ENCODE results near the gene ARHGDIA.
"Not testable (repeated sequence)": the region's sequence is repeated elsewhere in the genome, so short reads cannot be mapped to it uniquely, and the experiment has no call there.

The ARHGDIA gene

DNA sequence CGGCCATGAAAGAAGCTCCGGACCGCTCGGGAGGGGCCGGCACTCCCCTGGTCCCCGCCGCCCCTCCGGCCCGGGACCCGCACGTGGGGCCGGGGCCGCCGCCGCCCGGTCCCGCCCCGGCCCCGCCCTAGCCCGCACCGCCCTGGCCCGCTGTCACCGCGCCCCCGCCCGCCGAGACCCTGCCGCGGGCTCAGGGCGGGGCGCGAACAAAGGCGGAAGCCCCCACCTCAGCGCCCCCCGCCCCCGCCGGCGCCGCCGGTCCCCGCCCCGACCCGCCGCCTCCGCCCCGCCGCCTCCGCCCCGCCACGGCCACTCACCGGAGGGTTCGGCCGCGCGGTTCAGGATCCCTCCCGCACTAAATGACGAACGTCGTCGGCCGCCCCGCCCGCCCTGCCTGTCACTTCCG is at the start of gene ARHGDIA:
TSS of gene ARHGDIA (minus strand) at position 357 of the 406 bp plus-strand sequence. CDS start 1,407 bp downstream, outside the sequence.
- no peak for DNase-seq

DNA sequence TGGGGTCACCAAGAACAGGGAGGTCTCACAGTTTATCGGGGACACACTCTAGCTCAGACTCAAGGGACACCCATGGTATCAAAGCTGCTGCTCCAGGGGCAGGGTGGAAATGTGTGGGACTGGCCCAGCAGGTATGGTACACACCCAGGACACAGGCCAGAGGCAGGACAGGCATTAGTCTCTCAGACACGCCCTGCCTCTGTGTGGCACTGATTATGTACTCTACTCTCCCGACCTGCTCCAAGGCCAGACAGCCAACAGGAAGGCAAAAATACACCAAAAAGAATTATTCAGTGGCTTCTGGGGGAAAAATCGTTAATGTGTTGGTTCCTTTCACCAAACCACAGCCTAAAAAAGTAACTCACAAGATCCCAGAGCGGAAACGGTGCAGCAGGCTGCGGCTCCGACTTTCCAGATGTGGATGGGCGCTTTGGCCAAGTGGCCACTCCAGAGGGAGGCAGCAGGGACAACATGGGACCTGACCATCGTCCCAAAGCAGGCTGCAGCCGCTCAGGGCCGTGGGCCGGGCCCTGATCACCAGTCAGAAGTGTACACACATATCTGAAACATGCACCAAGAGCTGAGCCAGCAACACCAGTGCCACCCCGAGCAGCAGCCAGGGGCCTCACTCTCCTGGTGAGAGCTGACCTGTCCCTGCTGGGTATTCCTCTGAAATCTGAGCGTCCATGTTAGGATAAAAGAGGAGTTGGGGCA is 47.9 kb upstream of the ARHGDIA start:
- no peak for DNase-seq

DNA sequence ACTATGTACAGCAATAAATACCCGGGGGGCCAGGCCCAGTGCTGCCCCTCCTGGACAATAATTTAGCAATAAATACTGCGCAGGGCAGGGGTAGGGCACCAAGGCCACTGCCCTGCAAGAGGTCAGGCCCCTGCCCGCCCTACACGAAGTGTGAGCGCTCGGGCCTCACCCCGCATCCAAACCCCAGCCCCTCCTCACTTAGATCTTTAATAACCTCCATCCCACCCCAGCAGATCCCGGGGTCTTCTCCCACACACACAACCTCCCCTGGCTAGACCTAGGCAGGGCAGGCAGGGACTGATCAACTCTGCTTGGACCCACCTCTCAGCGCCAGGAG is 47.2 kb upstream of the ARHGDIA start:
- not testable (repeated sequence) for DNase-seq

DNA sequence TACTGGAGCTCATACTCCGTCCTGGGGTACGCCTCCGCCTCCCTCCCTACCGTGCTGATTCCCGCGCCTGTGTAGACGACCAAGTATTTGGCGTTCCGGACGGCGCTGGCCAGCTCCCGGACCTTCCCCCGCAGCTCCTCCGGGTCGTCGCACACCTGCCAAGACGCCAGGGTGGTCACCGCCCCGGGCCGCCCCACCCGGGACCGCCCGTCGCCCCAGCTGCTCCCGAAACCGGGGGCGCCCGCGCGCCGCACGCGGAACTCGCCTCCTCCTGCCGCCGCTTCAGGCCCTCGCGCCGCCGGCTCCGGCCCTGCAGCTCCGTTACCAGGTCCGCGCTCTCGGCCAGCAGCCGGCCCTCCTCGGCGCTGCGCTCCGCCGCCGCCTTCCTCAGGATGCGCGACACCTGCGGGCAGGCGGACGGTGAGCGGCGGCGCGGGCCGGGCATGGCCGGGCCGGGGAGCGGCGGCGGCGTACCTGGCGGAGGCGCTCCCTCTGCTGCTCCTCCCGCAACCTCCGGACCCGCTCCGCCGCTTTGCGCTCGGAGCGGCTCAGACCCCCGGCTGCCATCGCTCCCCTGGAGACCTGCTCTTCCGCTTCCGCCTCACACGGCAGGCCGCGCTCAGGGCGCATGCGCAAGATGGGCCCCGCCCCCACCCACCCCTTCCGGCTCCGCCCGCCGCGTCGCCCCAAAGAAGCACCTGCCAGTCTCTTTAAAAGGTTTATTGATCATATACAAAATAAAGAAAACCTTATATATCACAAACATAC is 46.6 kb upstream of the ARHGDIA start, which contains the start of gene SIRT7:
TSS of gene SIRT7 (minus strand) at position 612 of the 768 bp plus-strand sequence. CDS start at position 567, 45 bp downstream.
- DNase-seq, result no peak

DNA sequence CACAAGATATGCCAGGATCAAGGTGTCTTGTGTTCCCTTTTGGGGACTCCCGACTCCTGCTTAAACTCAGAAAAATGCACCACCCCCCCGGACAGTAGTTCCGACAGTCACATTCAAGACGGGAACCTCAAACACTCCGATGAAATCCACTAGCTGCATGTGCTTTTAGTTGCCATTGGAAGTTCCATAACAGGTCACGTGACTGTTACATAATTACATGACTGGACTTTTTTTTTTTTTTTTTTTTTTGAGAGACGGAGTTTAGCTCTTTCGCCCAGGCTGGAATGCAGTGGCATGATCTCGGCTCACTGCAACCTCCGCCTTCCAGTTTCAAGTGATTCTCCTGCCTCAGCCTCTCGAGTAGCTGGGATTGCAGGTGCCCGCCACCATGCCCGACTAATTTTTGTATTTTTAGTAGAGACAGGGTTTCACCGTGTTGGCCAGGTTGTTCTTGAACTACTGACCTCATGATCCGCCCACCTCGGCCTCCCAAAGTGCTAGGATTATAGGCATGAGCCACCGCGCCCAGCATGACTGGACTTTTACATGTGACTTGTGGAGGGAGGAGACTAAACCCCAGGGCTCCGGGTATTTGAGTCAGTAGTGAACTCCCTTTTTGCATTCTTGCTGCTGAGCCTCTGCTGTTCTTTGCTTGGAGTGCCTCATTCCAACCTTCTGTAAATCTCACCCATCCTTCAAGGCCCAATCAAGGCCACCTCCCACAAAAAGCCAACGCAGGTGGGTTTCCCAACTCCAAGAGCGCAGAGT is 45.3 kb upstream of the ARHGDIA start:
- DNase-seq, result no peak

DNA sequence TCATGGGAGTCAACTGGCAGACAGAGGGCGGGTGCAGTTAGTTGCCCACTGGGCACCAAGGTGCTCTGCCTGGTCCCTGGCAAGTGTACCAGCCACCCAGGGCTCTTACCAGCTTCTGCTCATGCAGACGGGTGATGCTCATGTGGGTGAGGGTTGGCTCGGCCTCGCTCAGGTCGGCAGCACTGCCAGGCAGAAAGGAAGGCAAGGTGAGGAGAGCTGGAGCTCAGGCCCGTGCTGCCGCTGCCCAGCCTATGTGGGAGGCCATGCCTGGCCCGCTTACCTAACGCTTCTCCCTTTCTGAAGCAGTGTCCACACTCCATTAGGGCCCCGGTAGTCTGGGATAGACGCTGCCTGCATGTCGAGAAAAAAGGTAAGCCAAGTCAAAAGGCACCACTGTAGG is 44.2 kb upstream of the ARHGDIA start:
- no peak for DNase-seq

DNA sequence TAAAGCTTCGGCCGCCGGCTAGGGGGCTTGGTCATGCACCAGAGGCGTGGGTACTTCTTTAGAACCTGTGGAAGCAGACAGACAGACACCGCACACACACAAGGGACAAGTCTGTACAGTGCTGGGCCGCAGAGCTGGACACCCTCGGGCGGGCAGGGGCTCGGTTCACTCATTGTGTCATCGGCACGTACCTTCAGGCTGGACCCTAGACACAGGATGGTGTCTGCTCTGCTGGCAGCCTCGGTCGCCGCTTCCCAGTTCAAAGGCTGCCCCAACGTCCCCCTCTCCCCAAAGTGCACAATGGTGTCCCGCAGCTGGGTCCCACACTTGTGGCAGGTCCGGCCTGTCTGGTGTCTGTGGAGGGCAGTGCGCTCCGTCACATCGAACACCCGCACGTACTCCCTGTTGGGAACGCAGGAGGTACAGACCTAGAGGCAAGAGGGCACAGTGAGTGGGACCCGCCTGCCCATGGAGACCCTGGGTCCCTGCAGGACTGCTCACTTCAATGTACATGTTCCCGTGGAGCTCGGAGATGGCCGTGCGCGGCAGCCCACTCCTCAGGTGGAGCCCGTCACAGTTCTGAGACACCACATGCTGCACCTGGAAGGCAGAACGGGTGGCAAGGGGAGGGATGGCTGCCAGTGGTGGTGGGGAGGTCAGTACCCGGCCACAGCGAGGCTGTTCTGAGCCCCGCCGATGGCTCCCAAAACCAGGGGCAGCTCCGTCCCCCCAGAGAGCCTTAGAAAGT is 43.1 kb upstream of the ARHGDIA start:
- no peak for DNase-seq

DNA sequence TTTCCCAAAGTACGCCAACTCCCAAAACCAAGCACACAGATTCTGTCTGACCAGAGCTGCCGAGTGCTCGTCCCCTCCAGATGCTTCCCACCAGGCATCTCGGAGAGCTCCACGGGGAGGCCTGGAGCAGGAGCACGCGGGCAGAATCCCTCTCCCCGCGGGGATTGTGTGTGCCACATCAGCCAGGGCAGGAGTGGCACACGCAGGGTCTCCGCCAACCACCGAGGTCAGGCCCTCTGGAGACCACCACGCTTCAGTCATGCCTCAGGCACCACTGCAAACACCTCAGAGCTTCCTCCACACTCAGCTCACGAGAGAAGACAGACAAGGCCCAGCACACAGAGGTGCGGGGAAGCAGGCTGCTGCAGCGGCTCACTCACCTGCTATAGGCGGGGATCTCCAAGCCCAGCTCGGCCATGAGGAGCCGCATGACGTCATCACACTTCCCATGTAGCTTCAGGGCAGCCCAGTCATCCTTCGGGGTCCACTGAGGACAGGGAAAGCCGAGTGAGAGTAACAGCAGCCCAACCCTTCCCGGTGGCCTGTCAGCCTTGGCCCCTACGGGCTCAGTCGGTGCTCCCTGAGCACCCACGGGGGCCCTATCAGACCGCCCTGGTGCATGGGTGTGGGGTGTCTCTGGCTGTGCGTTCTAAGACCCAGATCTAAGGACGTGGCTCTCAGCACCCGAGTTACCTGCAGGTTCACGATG is 42.4 kb upstream of the ARHGDIA start:
- DNase-seq, result no peak

DNA sequence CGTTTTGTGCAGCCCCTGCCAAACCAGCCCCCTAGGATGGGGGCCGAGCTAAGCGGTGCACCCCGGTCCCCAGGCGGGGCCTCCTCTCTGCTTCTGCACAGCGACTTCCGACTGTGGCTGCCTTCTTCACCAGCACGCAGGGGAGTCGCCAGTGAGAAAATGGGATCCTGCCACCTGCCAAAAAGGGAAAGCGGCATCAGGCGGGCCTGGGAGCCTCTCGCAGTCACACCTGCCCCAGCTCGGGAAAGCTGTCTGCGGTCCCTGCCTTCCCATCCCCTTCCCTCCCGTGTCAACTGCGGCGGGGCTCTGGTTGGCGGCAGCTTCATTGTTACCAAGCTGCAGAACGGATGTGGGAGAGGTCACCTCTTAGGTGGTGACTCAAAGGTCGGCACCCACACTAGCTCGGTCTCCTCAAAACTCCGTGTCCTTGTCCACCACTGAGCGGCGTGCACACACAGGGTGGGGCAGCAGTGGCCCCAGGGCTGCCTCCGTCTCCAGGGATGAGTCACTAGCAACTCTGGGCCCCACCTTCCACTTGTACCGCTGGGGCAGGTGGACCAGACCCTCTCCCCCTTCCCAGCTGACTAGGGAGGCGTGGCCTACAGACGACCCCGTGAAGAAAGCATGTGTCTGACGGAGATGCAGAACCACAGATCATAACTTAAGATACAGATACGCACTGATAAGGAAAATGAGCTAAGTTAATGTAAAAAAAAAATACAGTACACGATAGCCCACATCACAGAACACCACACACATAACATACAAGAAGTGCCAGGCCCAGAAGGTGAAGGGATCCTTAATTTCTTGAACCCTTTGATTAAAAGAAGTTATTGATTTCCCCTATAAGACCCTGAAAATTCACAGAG is 41.5 kb upstream of the ARHGDIA start:
- no peak for DNase-seq

DNA sequence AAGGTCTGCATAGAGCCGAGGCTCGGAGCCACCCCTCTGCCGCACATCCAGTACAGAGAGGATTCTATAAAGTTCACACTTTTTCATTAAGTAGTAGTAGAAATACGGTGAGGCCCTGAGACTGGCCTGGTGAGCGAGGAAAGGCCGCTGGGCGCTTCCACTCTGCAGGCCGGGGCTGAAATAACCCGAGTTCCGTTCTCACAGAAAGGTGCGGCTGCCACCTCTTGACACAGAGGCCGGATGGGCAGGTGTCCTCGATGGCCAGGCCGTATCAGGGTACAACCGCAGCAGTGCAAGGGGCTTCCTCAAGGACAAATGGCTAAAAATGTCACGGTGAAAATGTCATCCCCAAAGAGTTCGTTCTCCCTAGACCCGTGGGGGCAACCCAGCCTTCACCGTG is 40.8 kb upstream of the ARHGDIA start:
- DNase-seq, result no peak

DNA sequence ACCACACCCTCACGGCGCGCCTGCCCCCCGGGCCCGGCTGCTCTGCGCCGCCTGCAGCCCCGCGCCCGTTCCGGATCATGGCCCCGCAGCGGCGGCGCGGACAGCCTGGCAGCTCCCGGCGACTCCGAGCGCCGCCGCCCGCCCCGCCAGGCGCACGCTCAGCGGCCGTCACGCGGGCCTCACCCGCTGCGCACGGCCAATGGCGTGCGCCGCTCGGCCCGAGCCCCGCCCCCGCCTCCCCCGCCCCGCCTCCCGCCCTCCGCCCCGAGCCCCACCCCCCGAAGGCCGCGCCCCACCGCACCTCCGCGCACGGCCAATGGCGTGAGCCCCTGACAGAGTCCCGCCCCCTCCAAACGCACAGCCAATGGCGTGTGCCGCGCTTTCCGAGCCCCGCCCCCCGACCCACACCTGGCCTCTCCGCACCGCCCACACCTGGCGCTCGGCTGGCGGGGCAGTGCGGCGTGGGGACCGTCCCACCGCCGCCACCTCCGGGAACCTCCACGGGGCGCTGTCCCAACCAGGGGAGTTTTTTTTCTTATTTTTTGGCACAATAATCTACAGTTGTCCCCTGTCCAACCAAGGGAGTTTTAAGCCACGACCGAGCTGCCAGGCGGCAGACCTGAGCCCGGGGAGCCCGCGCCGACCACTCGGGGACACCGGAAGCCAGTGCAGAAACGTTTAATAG is 40.3 kb upstream of the ARHGDIA start, which contains the start of gene PCYT2:
TSS of gene PCYT2 (minus strand) at position 123 of the 685 bp plus-strand sequence. CDS start at position 79, 44 bp downstream.
- DNase-seq, result no peak

DNA sequence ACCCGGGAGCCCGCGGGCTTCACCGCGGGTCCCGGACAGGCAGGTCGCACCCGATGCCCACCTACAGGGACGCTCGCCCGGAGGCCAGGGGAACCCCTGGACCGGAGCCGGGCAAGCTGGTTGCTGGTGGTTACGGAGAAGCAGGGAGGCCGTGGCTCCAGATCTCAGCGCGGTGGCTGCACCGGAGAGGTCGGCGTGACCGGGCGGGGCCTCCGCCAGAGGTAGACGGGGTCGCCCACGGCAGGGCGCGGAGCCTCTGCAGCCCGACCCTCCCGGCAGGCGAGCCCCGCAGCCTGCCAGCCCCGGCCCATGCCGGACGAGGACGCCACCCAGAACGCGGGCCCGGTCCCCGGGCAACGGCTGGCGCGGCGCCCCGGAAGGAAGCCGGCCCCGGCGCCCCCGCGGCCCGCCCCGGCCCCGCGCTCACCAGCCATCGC is 39.7 kb upstream of the ARHGDIA start:
- DNase-seq, result no peak

DNA sequence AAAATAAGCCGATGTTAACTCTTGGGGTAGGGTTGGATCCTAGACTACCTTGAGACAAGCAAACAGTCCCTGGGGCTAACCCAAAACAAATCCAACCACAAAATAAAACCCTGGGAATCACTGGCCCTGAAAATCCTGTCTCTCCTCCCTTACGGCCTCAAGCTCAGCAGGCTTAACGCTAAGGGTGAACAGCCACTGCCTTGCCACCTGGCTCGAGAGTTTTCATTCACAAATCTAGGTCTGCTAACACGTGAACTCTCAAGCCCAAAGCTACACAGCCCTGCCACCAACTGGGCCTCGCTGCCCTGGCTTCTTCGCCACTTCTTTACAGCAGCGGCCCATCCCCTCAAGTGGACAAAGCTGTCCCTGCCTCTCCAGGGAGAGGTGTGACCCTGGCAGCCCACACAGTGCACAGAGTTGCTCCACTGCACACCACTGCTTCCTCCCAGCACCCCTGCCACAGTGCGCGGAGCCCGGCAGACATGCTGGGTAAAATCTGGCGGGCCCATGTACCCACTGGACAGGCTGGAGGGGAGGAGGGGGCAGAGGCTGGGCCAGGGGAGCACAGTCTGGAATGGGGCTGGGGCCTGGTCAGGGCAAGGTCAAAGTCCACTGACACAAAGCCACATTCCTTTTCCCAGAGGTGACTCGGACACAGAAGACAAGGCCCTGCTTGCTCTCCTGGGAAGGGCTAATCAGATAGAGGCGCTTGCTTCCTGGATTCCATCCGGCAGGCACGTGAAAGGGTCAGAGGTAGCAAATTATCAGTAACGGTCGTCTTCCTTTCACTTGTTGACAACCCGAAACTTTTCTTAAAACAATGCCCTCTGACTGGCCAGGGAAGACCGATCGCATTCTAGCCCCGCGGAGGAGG is 39.1 kb upstream of the ARHGDIA start:
- no peak for DNase-seq

DNA sequence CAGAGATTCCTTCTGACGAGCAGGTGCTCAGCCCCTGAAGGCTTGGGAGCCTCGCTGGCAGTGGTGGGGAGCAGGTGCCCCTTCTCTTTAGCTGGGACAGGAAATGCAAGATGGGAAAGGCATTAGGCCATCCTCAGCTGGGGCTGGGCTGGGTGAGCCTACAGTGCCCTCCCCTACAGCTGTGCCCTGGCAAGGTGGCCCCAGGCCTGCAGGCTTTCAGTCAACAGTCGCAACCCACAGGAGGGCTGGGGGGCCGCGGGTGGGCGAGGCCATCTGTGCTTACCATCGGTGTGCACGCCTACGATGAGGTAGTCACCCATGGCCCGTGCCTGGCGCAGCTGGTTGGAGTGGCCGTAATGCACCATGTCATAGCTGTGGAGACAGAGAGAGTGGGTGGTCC is 38.1 kb upstream of the ARHGDIA start:
- DNase-seq, result no peak

DNA sequence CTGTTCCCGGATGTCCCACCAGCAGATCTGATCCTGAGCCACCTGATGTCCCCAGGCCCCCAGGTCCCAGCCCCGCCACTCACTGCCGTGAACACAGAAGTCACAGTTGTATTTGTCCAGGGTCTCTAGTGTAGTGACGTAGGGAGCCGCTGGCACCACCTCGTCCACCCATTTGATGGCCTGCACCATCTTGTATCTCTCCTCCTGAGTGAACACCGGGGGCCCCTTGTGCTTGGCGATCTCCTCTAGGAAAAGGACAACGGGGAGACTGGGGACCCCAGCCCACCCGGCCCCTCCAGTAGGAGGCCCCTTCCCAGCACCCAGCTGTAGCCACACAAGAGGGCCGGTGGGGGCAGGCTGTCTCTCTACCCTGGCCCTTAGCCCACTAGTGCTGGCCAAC is 37.7 kb upstream of the ARHGDIA start:
- DNase-seq, result no peak

DNA sequence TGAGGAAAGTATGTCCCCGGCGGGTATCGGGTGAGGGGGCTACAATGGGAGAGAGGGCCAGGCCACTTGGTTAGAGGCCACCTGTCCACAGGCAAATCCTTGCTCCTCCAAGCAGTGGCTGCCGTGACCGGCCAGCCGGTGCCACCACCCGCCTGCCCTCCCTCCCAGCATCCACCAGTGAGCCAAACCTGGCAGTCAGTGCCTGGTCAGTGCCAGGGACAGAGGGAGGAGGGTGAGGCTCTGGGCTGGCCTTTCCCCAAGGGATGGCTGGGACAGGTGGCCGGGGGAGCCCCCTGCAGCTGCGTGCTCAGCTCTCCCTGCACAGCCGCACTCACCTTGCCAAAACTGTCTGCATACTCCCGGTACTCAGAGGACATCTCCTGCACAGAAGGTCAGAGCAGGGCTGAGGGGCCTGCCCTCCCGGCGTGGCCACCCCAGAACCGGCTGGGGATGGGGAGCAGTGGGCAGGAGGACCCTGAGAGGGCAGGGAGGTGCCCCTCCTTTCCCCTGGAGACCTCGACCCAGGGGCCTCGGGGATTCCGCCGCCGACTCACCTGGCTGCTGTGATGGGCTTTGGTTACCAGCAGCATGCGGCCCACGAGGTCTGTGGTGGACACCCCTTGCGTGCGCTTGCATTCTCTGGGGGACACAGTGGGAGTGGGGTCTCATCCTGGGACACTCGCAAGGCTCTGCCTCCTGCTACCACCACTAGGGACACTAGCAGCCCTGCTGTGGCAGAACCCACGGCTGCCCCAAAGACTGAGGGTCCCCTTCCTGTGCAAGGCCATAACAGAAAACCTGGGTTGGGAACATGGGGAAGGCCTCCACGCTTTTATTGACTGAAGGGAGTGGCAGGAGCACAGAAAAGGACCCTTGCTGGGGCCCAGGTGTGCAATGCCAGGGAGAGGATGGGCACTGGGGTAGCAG is 36.3 kb upstream of the ARHGDIA start:
- DNase-seq, result no peak

DNA sequence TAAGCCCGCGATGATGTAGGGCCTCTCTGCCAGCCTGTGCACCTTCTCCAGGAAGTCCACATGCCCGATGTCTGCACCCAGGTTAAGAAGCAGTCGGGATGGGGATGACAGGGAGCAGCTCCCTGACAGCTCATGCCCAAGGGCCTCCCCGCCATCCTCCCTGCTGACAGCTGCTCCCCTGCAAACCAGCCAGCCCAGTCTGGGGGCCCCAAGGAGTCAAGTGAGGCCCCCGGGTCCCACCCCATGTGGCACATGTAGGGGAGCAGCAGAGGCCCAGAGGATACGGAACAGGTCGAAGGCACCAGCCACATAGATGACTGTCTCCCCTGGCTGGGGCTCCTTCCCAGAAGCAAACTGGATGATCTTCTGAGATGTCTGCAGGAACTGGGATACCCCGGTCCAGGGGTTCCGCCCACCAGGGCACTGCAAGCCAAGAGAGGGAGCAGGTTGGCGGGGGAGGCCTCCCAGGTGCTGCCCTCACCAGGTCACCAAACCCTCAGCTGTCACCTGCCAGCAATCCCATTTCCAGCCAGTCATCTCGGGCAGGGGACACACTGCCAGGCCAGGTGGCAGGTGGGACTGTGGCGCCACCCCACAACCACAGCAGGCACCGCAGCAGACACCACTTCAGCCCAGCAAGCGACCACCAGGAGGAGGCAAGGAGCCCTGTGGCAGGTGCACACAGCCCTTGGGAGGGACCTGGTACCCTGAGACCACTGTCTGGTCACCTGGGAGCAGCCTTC is 35.5 kb upstream of the ARHGDIA start:
- DNase-seq, result no peak

Data from cortex of kidney (tissue), 1 donor.